GM19193 (cell line): ENCODE results near the gene THNSL1.

Source experiments
- POLR2A ChIP-seq: IDR thresholded peaks from 4 replicates; pipeline ENCODE4 v1.6.1; 2011; ENCODE audit not compliant: insufficient read depth, insufficient read length; ENCODE audit errors: extremely low read depth

THNSL1 gene

DNA sequence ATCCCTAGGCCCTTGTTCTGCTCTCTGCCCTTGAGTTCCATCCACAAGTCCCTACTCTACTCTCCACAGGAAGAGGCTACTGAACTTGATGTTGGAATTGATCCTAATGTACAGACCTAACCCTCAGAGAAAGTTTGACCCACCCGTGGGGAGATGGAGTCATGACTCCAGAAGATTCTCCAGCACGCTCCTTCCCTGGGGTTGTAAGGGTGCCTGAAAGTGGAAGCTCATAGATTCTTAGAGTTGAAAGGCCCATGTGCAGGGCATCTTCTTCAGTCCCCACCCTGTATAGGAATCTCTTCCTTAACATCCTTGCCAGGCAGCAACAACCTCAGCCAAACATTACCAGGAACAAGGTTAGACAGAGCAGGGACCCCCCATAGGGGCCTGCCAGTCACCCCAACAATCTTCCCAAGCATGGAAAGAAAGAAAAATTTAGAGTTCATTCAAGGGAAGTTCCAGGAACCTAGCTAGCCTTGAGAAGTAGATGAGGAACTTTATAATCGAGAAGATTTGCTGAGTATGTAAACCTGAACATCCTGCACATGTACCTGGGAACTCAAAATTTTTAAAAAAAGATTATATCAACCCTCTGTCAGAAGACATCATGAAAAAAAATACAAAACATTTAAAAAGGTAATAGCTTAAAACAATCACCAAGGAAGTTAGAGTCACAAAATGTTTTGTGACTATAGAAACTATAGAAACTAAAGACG, 49.5 kb downstream of the THNSL1 start:
- TF ChIP-seq POLR2A: no peak

DNA sequence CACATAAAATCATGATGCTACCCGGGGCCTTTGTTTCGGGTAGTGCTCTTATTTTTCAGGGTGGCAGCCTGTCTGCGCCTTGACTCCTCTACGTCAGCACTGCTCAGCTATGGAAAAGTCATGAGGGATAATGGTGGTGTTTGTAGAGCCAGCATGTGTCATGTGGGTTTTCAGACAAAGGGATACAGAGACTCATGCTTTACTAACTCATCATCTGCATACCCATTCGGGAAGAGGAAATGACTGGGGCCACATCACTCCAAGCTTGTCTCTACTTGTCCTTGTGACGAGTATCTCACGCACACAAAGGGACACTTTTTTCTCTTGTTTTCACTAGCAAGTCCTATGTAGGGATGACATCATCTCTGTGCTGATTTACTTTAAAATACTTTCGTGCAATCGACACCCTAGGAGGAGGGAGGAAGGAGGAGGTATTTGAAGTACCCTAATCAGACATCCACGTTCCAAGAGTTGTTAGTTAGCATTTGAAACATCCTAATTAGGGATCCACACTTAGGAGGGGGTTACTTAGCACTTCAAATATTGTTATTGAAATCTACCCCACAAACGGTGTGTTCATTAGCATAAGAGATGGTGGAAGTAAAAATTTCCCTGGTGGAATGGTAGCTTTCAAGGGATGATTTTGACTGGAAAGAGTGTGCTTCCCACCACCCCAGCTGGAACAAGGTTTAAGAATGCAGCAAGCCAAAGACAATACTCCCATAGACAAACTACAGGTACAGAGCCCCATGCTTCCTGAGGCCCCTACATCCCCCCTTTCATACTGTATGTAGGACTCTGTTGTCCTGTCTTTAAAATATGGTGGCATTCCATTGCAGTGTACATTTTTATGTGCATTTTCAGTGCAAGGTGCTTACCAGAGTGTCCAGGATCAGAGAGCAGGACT, 52.0 kb downstream of the THNSL1 start:
- no peak for TF ChIP-seq POLR2A

DNA sequence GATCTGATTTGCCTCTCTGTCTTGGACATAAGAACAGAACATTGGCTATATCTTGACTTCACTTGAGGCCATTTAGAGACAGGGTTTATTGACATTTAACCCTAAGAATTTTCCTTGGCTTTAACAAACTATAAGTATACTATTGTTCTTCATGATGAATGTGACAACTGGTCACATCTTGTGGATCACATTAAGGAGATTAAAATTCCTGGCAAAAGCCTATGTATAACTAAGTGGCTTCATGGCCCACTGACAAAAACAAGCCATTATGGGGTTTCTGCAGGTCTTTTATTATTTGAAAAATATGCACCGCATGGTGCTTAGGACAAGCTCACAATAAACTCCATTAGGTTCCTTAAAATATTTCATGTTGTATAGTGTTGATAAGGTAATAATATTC, 54.8 kb downstream of the THNSL1 start:
- TF ChIP-seq POLR2A: no peak

DNA sequence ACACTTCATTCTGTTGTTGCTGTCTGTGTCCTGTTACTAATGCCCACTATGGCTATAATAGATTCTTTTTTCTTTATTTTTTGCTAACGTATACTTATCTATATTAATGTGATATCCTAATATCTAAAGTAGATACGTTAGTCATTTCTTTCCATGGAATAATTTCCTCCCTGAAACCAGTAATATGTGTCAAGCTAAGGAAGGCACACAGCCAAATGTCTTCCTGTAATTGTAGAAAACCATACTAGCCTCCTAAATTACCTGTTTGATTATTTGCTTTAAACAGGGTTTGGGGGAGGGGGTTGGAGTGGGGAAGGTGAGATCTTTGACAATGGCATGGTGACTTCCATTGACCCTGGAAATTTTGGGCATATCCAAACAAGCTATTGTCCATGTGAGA, 56.4 kb downstream of the THNSL1 start:
- no peak for TF ChIP-seq POLR2A

DNA sequence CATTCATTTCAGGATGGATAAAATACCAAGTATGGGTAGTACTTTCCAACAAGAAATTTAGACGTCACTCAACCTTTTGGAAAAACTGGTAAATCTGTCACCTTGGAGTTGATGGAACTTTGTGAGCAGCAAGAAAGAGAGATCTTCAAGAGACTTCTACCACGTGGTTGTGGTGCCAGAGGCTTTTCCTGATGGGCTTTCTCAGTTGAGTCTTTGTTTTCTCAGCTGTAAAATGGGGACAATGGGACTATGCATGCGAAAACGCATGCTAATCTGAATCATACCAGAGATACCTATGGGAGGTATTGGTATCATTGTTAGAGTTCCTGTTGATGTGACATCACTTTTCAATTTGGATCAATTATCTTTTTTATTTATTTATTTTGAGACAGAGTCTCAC, 59.4 kb downstream of the THNSL1 start:
- TF ChIP-seq POLR2A: no peak
